Measurements from ENCODE around the gene ARHGAP18.

ARHGAP18 gene

DNA sequence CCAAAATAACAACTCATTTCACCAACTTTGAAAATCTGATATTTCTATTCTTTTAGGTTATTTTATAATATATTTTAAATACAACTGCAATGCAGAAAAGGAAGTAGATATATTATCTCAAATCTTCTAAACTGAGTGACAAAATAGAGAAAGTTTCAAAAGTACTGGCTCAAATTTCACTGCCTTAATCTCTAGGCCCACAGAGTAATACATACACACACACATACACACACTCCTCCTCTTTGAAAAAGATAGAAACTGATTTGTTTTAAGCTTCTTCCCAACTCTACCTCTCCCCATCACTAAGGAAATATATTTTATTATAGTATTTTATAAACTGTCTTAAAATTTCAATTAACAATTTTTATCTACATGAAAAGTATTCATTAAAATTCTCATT is 36.2 kb downstream of the ARHGAP18 start:
- Histone ChIP-seq H3K36me3 (ENCODE audit: control insufficient read depth in 5 of 5, insufficient read depth in 5 of 5, low read length in 5 of 5) (no peaks in the 10 kb centered on the region), H3K4me3 (ENCODE audit: low read depth in 1 of 5, low read length in 5 of 5) (no peak overlapping the region), H3K4me1 (ENCODE audit: control insufficient read depth in 5 of 5, insufficient read depth in 5 of 5, low read length in 5 of 5) (peaks cover 0 to 36% (median 14%) of the 10 kb centered on the region in 5 donors), H3K9me3 (ENCODE audit: control insufficient read depth in 5 of 5, low read length in 5 of 5) (no peaks in the 10 kb centered on the region), H3K9ac (ENCODE audit: low read length in 5 of 5) (no peak overlapping the region), H3K27me3 (ENCODE audit: control insufficient read depth in 5 of 5, insufficient read depth in 4 of 5, low read length in 5 of 5) (no peaks in the 10 kb centered on the region), H3K27ac (ENCODE audit: low read depth, low read length) (no peak overlapping the region)

DNA sequence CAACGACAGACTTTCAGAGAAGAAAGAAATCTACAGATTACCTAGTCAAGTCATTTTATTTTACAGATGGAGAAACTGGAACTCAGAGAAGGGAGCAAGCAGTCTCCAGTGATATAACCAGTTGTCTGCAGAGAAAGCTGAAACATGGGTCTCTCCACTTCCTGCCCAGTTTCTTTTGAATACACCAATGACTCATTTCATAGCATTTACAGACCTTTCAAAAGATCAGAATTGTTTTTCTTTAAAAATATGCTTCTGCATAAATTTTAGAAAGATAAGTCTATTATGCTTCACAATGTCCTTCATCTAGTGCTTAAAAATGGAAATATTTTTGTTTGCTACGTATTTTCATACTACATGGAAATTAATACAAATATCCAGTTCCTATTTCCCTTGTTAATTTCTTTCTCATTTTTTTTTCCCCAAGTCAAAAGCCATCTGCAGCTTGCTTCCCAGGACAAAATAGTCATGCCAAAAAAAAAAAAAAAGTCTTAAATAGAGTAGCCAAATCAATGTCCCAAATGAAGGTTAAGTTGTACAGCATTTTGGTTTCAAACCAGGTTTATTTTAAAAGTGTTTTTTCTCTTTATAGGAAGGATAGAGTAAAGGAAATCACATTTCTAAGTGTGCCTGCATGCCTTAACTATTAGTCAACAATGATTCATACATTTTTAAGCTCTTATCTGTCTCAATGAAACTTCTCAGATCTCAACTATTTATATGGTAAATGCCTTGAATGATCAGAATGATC is 36.9 kb downstream of the ARHGAP18 start:
- Histone ChIP-seq H3K9ac (ENCODE audit: low read length in 5 of 5) (no peak overlapping the region), H3K9me3 (ENCODE audit: control insufficient read depth in 5 of 5, low read length in 5 of 5) (no peaks in the 10 kb centered on the region), H3K27ac (ENCODE audit: low read depth, low read length) (peak overlapping the region; percentile 69), H3K36me3 (ENCODE audit: control insufficient read depth in 5 of 5, insufficient read depth in 5 of 5, low read length in 5 of 5) (no peaks in the 10 kb centered on the region), H3K4me1 (ENCODE audit: control insufficient read depth in 5 of 5, insufficient read depth in 5 of 5, low read length in 5 of 5) (peaks cover 0 to 37% (median 8%) of the 10 kb centered on the region in 5 donors), H3K4me3 (ENCODE audit: low read depth in 1 of 5, low read length in 5 of 5) (peak overlapping the region in 1 of 5 donors; percentile 30), H3K27me3 (ENCODE audit: control insufficient read depth in 5 of 5, insufficient read depth in 4 of 5, low read length in 5 of 5) (no peaks in the 10 kb centered on the region)

DNA sequence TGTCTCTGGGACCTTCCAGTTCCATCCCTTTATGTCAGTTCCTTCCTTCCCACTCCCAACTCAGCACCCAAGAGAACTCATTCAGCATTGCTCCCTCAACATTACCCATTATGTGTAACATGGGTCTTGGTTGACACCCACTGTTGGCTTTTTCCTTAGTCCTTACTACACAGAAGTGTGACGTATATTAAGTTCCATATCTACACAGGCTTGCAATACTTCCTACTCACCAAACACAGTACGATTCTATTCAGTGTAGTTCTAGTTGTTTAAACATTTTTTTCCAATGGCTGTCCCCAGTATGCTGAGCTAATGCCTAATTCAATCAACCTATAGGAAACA is 37.7 kb downstream of the ARHGAP18 start:
- H3K27ac ChIP-seq (ENCODE audit: low read depth, low read length): peak overlapping the region; percentile 69
- H3K4me1 ChIP-seq (ENCODE audit: control insufficient read depth in 5 of 5, insufficient read depth in 5 of 5, low read length in 5 of 5): peaks cover 2 to 37% (median 14%) of the 10 kb centered on the region in 5 donors
- peak overlapping the region in 1 of 5 donors; percentile 11 for H3K4me3 ChIP-seq (ENCODE audit: low read depth in 1 of 5, low read length in 5 of 5)
- no peaks in the 10 kb centered on the region for H3K27me3 ChIP-seq (ENCODE audit: control insufficient read depth in 5 of 5, insufficient read depth in 4 of 5, low read length in 5 of 5)
- H3K9ac ChIP-seq (ENCODE audit: low read length in 5 of 5): no peak overlapping the region
- H3K9me3 ChIP-seq (ENCODE audit: control insufficient read depth in 5 of 5, low read length in 5 of 5): no peaks in the 10 kb centered on the region
- H3K36me3 ChIP-seq (ENCODE audit: control insufficient read depth in 5 of 5, insufficient read depth in 5 of 5, low read length in 5 of 5): no peaks in the 10 kb centered on the region

DNA sequence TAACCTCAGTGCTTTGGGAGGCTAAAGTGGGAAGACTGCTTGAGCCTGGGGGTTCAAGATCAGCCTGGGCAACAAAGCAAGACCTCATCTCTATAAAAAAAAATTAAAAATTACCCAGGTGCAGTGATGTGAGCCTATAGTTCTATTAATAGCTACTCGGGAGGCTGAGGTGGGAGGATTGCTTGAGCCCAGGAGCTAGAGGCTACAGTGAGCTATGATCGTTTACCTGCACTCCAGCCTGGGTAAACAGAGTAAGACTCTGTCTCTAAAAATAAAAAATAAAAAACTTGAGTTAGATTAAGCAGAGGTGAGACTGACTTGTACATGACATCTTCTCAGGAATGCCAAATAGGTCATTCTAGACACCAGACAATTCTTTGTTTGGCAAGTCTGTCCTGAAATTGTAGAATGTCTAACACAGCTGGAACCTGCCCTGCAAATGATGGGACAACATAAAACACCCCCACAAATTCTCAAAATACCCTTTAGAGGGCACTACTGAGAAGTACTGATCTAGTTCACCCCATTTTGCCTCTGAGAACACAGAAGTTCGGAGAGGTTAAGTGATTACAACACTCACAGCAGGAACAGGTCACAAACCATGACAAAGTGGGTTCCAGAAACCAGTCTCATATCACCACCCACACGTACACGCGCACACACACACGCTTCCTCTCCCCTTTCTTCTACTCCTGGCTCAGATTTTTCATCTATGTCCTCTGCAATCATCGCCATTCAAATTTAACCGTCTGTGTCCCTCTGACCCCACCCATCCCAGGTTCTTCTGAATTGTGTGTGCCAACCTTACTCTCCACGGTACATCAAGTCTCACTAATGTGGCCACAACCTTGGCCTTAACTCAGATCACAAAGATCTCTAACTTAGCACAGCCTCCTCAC is 38.3 kb downstream of the ARHGAP18 start:
- Histone ChIP-seq H3K27ac (ENCODE audit: low read depth, low read length) (peak overlapping the region; percentile 69), H3K4me3 (ENCODE audit: low read depth in 1 of 5, low read length in 5 of 5) (peak overlapping the region in 1 of 5 donors; percentile 11), H3K9me3 (ENCODE audit: control insufficient read depth in 5 of 5, low read length in 5 of 5) (no peaks in the 10 kb centered on the region), H3K4me1 (ENCODE audit: control insufficient read depth in 5 of 5, insufficient read depth in 5 of 5, low read length in 5 of 5) (peaks cover 2 to 40% (median 16%) of the 10 kb centered on the region in 5 donors), H3K9ac (ENCODE audit: low read length in 5 of 5) (no peak overlapping the region), H3K27me3 (ENCODE audit: control insufficient read depth in 5 of 5, insufficient read depth in 4 of 5, low read length in 5 of 5) (no peaks in the 10 kb centered on the region), H3K36me3 (ENCODE audit: control insufficient read depth in 5 of 5, insufficient read depth in 5 of 5, low read length in 5 of 5) (no peaks in the 10 kb centered on the region)

DNA sequence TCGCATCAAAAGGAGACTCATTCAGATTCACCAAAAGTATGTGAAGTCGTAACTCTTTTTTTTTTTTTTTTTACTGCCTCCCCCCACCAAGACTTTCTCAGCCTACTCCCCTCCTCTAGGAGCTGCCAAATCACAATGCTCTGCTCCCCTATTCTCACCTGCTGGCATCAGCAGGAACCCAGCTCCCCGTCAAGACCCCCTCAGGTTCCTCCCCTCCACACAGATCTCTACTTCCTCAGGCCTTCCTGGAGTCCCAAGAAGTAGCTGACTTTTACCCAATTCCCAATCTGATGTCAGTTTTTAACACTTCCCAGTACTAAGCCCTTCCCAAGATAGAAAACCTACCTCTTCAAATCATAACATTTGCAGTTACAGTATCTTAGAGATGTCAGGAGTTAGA is 39.3 kb downstream of the ARHGAP18 start:
- peak overlapping the region; percentile 11 for H3K27ac ChIP-seq (ENCODE audit: low read depth, low read length)
- H3K27me3 ChIP-seq (ENCODE audit: control insufficient read depth in 5 of 5, insufficient read depth in 4 of 5, low read length in 5 of 5): no peaks in the 10 kb centered on the region
- no peak overlapping the region for H3K4me3 ChIP-seq (ENCODE audit: low read depth in 1 of 5, low read length in 5 of 5)
- H3K4me1 ChIP-seq (ENCODE audit: control insufficient read depth in 5 of 5, insufficient read depth in 5 of 5, low read length in 5 of 5): peaks cover 2 to 46% (median 16%) of the 10 kb centered on the region in 5 donors
- no peaks in the 10 kb centered on the region for H3K9me3 ChIP-seq (ENCODE audit: control insufficient read depth in 5 of 5, low read length in 5 of 5)
- no peaks in the 10 kb centered on the region for H3K36me3 ChIP-seq (ENCODE audit: control insufficient read depth in 5 of 5, insufficient read depth in 5 of 5, low read length in 5 of 5)
- H3K9ac ChIP-seq (ENCODE audit: low read length in 5 of 5): no peak overlapping the region

DNA sequence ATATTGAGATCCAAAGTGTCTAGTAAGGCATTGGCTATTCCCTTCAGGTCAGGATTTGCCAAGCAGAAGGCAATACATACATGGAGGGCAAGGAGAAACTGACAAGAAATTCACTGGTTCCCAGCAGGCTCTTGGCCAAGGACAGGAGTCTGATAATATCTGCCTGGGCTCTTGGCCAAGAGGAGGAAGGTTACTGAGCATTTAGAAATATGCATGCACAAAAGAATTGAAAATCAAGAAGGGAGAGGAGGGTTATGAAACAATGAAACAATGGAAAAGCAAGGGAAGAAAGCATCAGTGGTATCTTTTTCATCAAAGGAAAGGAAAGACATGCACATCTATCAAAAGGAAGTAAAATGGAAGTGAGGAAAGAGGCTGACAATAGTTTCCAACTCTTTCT is 42.4 kb downstream of the ARHGAP18 start:
- H3K4me1 ChIP-seq (ENCODE audit: control insufficient read depth in 5 of 5, insufficient read depth in 5 of 5, low read length in 5 of 5): peaks cover 2 to 47% (median 28%) of the 10 kb centered on the region in 5 donors

DNA sequence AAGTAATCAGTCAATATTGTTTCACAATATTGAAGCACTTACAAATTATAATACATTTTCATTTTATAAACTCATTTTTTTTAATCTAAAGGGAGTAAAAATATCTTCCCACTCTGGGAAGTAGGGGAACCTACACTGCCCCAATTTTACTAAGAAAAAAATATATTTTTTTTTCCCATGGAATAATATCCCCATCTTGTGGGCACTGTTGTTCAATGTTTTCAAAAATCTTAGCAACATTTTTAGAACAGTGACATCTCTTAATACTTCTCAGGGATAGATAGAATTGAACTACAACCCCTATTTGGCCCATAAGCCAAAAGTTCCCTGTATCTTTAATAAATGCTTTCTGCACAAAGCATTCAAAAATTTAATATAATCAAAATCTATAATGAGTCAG is 42.9 kb downstream of the ARHGAP18 start:
- H3K9me3 ChIP-seq (ENCODE audit: control insufficient read depth in 5 of 5, low read length in 5 of 5): no peaks in the 10 kb centered on the region
- no peaks in the 10 kb centered on the region for H3K36me3 ChIP-seq (ENCODE audit: control insufficient read depth in 5 of 5, insufficient read depth in 5 of 5, low read length in 5 of 5)
- H3K27me3 ChIP-seq (ENCODE audit: control insufficient read depth in 5 of 5, insufficient read depth in 4 of 5, low read length in 5 of 5): no peaks in the 10 kb centered on the region
- H3K4me3 ChIP-seq (ENCODE audit: low read depth in 1 of 5, low read length in 5 of 5): no peak overlapping the region
- no peak overlapping the region for H3K9ac ChIP-seq (ENCODE audit: low read length in 5 of 5)
- no peak overlapping the region for H3K27ac ChIP-seq (ENCODE audit: low read depth, low read length)
- H3K4me1 ChIP-seq (ENCODE audit: control insufficient read depth in 5 of 5, insufficient read depth in 5 of 5, low read length in 5 of 5): peaks cover 2 to 47% (median 26%) of the 10 kb centered on the region in 5 donors

More for the DNA sequence above, 42.4 kb downstream of the ARHGAP18 start:
- Histone ChIP-seq H3K9ac (ENCODE audit: low read length in 5 of 5) (no peak overlapping the region), H3K36me3 (ENCODE audit: control insufficient read depth in 5 of 5, insufficient read depth in 5 of 5, low read length in 5 of 5) (no peaks in the 10 kb centered on the region), H3K4me3 (ENCODE audit: low read depth in 1 of 5, low read length in 5 of 5) (no peak overlapping the region), H3K27me3 (ENCODE audit: control insufficient read depth in 5 of 5, insufficient read depth in 4 of 5, low read length in 5 of 5) (no peaks in the 10 kb centered on the region), H3K9me3 (ENCODE audit: control insufficient read depth in 5 of 5, low read length in 5 of 5) (no peaks in the 10 kb centered on the region), H3K27ac (ENCODE audit: low read depth, low read length) (no peak overlapping the region)

DNA sequence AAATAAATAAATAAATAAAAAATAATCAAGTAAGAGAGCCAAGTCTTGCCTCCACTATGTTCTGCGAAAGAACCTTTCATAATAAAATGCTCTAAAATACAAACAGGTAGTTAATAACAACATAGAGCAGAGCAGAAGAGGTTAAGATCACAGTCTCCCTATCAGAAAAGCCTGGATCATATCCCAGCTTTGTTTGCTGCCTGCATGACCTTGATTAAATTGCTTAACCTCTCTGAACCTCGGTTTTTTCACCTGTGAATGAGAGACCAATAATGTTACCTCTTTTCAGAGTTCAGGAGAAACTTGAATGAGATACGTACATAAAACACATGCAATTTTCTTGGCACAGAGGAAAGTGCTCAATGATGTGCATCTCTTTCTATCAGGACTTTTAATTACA is 44.4 kb downstream of the ARHGAP18 start:
- no peaks in the 10 kb centered on the region for H3K27me3 ChIP-seq (ENCODE audit: control insufficient read depth in 5 of 5, insufficient read depth in 4 of 5, low read length in 5 of 5)
- no peak overlapping the region for H3K9ac ChIP-seq (ENCODE audit: low read length in 5 of 5)
- peaks cover 2 to 45% (median 28%) of the 10 kb centered on the region in 5 donors for H3K4me1 ChIP-seq (ENCODE audit: control insufficient read depth in 5 of 5, insufficient read depth in 5 of 5, low read length in 5 of 5)
- no peak overlapping the region for H3K4me3 ChIP-seq (ENCODE audit: low read depth in 1 of 5, low read length in 5 of 5)
- H3K27ac ChIP-seq (ENCODE audit: low read depth, low read length): no peak overlapping the region
- no peaks in the 10 kb centered on the region for H3K36me3 ChIP-seq (ENCODE audit: control insufficient read depth in 5 of 5, insufficient read depth in 5 of 5, low read length in 5 of 5)
- H3K9me3 ChIP-seq (ENCODE audit: control insufficient read depth in 5 of 5, low read length in 5 of 5): no peaks in the 10 kb centered on the region

DNA sequence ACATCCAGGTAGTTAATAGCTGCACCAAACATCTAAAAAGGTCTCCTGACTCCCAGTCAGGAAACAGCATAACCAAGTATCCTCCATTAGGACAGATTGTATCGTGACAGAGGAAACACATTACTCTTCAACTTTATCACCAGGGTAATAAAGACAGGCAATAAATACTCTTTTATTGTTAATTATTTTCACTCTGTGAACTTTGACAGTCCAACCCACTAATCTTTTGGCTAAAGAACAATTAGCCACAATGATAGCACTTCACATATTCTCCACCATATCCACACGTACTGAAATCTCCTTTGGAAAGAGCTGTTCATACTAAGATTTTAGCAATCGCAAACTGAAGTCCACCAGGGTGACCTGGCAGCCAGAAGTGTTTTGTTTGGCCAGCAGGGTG is 46.4 kb downstream of the ARHGAP18 start:
- no peaks in the 10 kb centered on the region for H3K9me3 ChIP-seq (ENCODE audit: control insufficient read depth in 5 of 5, low read length in 5 of 5)
- no peaks in the 10 kb centered on the region for H3K27me3 ChIP-seq (ENCODE audit: control insufficient read depth in 5 of 5, insufficient read depth in 4 of 5, low read length in 5 of 5)
- H3K4me1 ChIP-seq (ENCODE audit: control insufficient read depth in 5 of 5, insufficient read depth in 5 of 5, low read length in 5 of 5): peaks cover 2 to 54% (median 28%) of the 10 kb centered on the region in 5 donors
- no peaks in the 10 kb centered on the region for H3K36me3 ChIP-seq (ENCODE audit: control insufficient read depth in 5 of 5, insufficient read depth in 5 of 5, low read length in 5 of 5)
- H3K4me3 ChIP-seq (ENCODE audit: low read depth in 1 of 5, low read length in 5 of 5): no peak overlapping the region
- no peak overlapping the region for H3K27ac ChIP-seq (ENCODE audit: low read depth, low read length)
- no peak overlapping the region for H3K9ac ChIP-seq (ENCODE audit: low read length in 5 of 5)

DNA sequence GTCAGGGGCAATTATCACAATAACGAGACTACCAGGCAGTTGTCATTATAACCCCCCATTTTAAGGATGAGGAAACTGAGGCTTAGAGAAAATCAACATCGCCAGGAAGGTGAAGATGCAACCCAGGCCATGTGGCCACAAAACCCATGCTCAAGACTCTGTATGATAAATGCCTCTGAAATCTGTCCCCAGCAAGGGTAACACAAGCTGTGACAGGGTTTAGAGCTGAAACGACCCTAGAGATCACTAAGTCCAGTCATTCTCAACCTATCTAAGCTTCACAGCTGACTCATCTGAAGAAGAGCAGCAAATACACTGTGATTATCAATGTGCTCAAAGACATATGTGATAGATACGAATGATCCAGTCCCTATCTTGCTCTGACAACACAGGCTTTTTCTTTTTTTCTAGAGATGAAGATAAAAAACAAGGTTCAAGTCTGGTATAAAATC is 47.0 kb downstream of the ARHGAP18 start:
- Histone ChIP-seq H3K4me1 (ENCODE audit: control insufficient read depth in 5 of 5, insufficient read depth in 5 of 5, low read length in 5 of 5) (peaks cover 2 to 49% (median 26%) of the 10 kb centered on the region in 5 donors), H3K27me3 (ENCODE audit: control insufficient read depth in 5 of 5, insufficient read depth in 4 of 5, low read length in 5 of 5) (no peaks in the 10 kb centered on the region), H3K9ac (ENCODE audit: low read length in 5 of 5) (no peak overlapping the region), H3K36me3 (ENCODE audit: control insufficient read depth in 5 of 5, insufficient read depth in 5 of 5, low read length in 5 of 5) (no peaks in the 10 kb centered on the region), H3K4me3 (ENCODE audit: low read depth in 1 of 5, low read length in 5 of 5) (no peak overlapping the region), H3K9me3 (ENCODE audit: control insufficient read depth in 5 of 5, low read length in 5 of 5) (no peaks in the 10 kb centered on the region), H3K27ac (ENCODE audit: low read depth, low read length) (no peak overlapping the region)

All from subcutaneous abdominal adipose tissue (tissue), 5 donors.